Astrocyte (in vitro differentiated cells and primary cell): ENCODE measurements around the gene SLC12A8. TPM values are rescaled to one million over a fixed set of nuclear protein-coding genes. Genes with fewer than 3 reads are reported as not detected.

Experiments used
- DNase-seq: peaks from one replicate; pipeline ENCODE4 v3.0.0-alpha.2; 2010; ENCODE audit warnings: low read depth
- FAIRE-seq: peaks from 2 replicates; lab custom pipeline; 2011; peaks lifted over from hg19 to GRCh38; lab: Jason Lieb, UNC
- H2AFZ ChIP-seq: 2 replicates; pipeline ENCODE4 v1.6.0; 2012; ENCODE audit warnings: low read depth, low read length, inconsistent platforms
- H3K27ac ChIP-seq: 2 replicates; pipeline ENCODE4 v1.5.1; 2011; ENCODE audit warnings: low read depth, low read length, inconsistent platforms
- H3K27me3 ChIP-seq: 2 replicates; pipeline ENCODE4 v1.6.0; 2011; ENCODE audit warnings: low read length, inconsistent platforms; ENCODE audit not compliant: insufficient read depth
- H3K36me3 ChIP-seq: 2 replicates; pipeline ENCODE4 v1.5.1; 2011; ENCODE audit warnings: low read length, inconsistent platforms; ENCODE audit not compliant: insufficient read depth
- H3K4me1 ChIP-seq: 2 replicates; pipeline ENCODE4 v1.5.1; 2011; ENCODE audit warnings: low read length, inconsistent platforms; ENCODE audit not compliant: insufficient read depth
- H3K4me2 ChIP-seq: 2 replicates; pipeline ENCODE4 v1.6.0; 2012; ENCODE audit warnings: low read length, inconsistent platforms
- H3K4me3 ChIP-seq: 2 replicates; pipeline ENCODE4 v1.5.1; 2011; ENCODE audit warnings: low read depth, mild to moderate bottlenecking, low read length, inconsistent platforms; ENCODE audit not compliant: insufficient read depth
- H3K79me2 ChIP-seq: 2 replicates; pipeline ENCODE4 v1.6.0; 2012; ENCODE audit warnings: mild to moderate bottlenecking, low read length, inconsistent platforms; ENCODE audit not compliant: insufficient read depth
- H3K9ac ChIP-seq: 2 replicates; pipeline ENCODE4 v1.6.0; 2012; ENCODE audit warnings: mild to moderate bottlenecking, low read length, inconsistent platforms
- H3K9me3 ChIP-seq: 2 replicates; pipeline ENCODE4 v1.5.1; 2012; ENCODE audit warnings: low read depth, mild to moderate bottlenecking, low read length, inconsistent platforms; ENCODE audit not compliant: insufficient read depth
- H4K20me1 ChIP-seq: 2 replicates; pipeline ENCODE4 v1.6.0; 2012; ENCODE audit warnings: low read length, inconsistent platforms; ENCODE audit not compliant: insufficient read depth
- H3K27ac Mint-ChIP-seq: one replicate; pipeline ENCODE4 v1.8.0; 2021; ENCODE audit warnings: mild to moderate bottlenecking, mixed read lengths; ENCODE audit not compliant: unreplicated experiment
- H3K27me3 Mint-ChIP-seq: one replicate; pipeline ENCODE4 v1.8.0; 2021; ENCODE audit warnings: low read depth, mixed read lengths; ENCODE audit not compliant: unreplicated experiment
- H3K36me3 Mint-ChIP-seq: one replicate; pipeline ENCODE4 v1.8.0; 2021; ENCODE audit warnings: low read depth, mixed read lengths; ENCODE audit not compliant: unreplicated experiment
- H3K4me1 Mint-ChIP-seq: one replicate; pipeline ENCODE4 v1.8.0; 2021; ENCODE audit warnings: low read depth, mixed read lengths; ENCODE audit not compliant: unreplicated experiment
- H3K4me3 Mint-ChIP-seq: one replicate; pipeline ENCODE4 v1.8.0; 2021; ENCODE audit warnings: mild to moderate bottlenecking, moderate library complexity, mixed read lengths; ENCODE audit not compliant: unreplicated experiment
- H3K9me3 Mint-ChIP-seq: one replicate; pipeline ENCODE4 v1.8.0; 2021; ENCODE audit warnings: mild to moderate bottlenecking, mixed read lengths; ENCODE audit not compliant: unreplicated experiment
- EZH2 ChIP-seq: IDR thresholded peaks from 2 replicates; pipeline ENCODE4 v1.6.1; 2012; ENCODE audit warnings: mild to moderate bottlenecking, low read length, inconsistent platforms; ENCODE audit not compliant: insufficient read depth
- total RNA-seq: library from RNA; stranded (reverse); gene quantifications from 2 replicates; pipeline ENCODE4 v1.2.1, GENCODE V29; 2021
- TF ChIP-seq, protein P1 (sequence below): IDR thresholded peaks from 2 replicates; pipeline ENCODE4 v1.5.1; 2011; ENCODE audit warnings: low read depth, mild to moderate bottlenecking, inconsistent platforms, low read length, moderate library complexity; ENCODE audit not compliant: insufficient read depth

SLC12A8 gene
- total RNA-seq, 1 donor from 2014 or later = 4.2 TPM

DNA sequence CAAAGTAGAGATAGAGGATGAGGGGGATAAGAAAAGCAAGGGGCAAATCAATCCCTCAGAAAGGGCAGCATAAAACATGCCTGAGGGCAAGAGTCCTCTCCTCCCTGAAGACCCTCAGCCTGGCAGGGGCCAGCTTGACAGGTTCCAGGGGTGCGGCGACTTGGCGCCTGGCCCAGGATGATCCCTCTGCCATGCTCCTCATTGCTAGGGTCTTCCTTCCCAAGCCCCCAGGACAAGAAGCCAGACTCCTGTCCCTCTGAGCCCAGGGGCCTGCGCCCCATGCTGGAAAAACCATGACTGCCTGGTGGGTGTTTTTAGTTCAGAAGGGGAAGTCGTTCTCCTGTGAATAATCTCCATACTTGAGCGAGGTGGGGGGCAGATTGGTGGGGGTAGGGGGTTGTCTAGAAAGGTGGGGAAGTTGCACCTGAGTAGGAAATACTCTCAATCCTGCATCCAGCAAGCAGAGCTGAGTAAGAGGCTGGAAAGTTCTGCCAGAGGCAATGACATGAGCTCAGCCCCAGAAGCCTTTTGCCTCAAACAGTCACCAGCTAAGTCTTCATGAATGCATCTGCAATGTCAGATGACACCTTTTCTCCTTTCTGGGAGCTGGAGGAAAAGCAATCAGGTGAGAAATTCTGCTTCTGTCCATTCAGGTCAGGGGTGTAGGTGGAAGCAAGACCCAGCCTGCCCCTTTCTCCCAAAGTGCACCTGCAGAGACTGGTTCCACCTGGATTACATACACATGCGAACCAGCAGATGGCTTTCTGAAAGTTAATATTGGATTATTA lies 18.3 kb downstream of the SLC12A8 start:
- Mint-ChIP-seq H3K36me3 (peaks cover 1% of the 10 kb centered on the region), H3K27ac (no peak overlapping the region), H3K27me3 (peaks cover 14% of the 10 kb centered on the region), H3K9me3 (no peaks in the 10 kb centered on the region), H3K4me1 (peaks cover 9% of the 10 kb centered on the region), H3K4me3 (no peak overlapping the region)
- no peaks in the 10 kb centered on the region for H4K20me1 ChIP-seq
- H3K36me3 ChIP-seq = no peaks in the 10 kb centered on the region
- peak; percentile 15 for DNase-seq
- H3K9me3 ChIP-seq = no peaks in the 10 kb centered on the region
- TF ChIP-seq EZH2 = no peak
- TF ChIP-seq, protein P1, sequence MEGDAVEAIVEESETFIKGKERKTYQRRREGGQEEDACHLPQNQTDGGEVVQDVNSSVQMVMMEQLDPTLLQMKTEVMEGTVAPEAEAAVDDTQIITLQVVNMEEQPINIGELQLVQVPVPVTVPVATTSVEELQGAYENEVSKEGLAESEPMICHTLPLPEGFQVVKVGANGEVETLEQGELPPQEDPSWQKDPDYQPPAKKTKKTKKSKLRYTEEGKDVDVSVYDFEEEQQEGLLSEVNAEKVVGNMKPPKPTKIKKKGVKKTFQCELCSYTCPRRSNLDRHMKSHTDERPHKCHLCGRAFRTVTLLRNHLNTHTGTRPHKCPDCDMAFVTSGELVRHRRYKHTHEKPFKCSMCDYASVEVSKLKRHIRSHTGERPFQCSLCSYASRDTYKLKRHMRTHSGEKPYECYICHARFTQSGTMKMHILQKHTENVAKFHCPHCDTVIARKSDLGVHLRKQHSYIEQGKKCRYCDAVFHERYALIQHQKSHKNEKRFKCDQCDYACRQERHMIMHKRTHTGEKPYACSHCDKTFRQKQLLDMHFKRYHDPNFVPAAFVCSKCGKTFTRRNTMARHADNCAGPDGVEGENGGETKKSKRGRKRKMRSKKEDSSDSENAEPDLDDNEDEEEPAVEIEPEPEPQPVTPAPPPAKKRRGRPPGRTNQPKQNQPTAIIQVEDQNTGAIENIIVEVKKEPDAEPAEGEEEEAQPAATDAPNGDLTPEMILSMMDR = no peak
- H3K79me2 ChIP-seq = no peaks in the 10 kb centered on the region
- H3K27ac ChIP-seq = no peak overlapping the region
- H3K4me3 ChIP-seq = no peak overlapping the region
- H3K27me3 ChIP-seq = no peaks in the 10 kb centered on the region
- no peak overlapping the region for H3K9ac ChIP-seq
- H3K4me1 ChIP-seq = peaks cover 7% of the 10 kb centered on the region
- H3K4me2 ChIP-seq = no peak overlapping the region
- no peak for FAIRE-seq
- H2AFZ ChIP-seq = no peak overlapping the region

DNA sequence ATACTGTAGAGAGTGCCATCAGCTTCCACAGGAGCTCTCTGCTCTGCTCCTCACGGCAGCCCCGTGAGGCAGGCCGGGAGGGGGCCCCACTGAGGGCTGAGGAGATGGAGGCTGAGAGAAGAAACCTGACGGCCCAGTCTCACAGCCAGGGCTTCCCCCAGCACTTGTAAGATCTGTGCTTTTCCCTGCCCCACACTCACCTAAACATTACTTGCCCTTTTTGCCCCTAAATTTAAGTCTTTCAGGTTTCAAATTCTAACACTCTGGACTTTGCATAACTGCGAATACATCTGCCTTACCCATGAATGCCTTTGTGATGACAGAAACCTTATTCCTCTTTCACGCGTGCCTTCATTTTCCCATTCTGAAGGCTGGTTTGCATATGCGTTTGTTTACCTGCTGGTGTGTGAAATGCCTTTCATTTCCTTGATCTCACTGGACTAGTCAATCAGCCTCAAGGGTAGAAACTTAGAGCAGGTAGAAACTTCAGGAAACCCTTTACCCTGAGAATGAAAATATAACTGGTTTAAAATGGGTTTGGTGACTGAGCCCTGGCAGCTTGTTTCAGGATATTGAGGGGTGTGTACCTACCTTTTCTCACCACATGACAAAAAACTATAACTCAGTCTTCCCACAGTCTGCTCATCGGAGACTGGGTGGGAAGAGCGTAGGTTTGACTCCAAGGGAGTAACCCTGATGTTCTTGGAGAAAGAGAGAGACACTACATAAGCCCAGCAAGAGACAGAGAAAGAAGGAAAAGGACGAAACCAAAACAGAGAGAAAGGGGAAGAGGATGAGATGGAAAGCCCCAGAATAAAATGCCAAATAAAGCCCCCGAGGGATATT lies 20.1 kb downstream of the SLC12A8 start:
- H3K4me3 ChIP-seq = no peak overlapping the region
- no peaks in the 10 kb centered on the region for H3K9me3 ChIP-seq
- peaks cover 9% of the 10 kb centered on the region for H3K4me1 Mint-ChIP-seq
- no peak overlapping the region for H2AFZ ChIP-seq
- H4K20me1 ChIP-seq = no peaks in the 10 kb centered on the region
- TF ChIP-seq EZH2 = no peak
- TF ChIP-seq, protein P1 = no peak
- peaks cover 7% of the 10 kb centered on the region for H3K4me1 ChIP-seq
- no peak overlapping the region for H3K4me3 Mint-ChIP-seq
- no peaks in the 10 kb centered on the region for H3K27me3 ChIP-seq
- H3K27ac Mint-ChIP-seq = no peak overlapping the region
- H3K9ac ChIP-seq = no peak overlapping the region
- no peak for FAIRE-seq
- H3K27me3 Mint-ChIP-seq = peaks cover 14% of the 10 kb centered on the region
- H3K36me3 Mint-ChIP-seq = peaks cover 6% of the 10 kb centered on the region
- H3K4me2 ChIP-seq = no peak overlapping the region
- H3K27ac ChIP-seq = no peak overlapping the region
- peaks cover 4% of the 10 kb centered on the region for H3K36me3 ChIP-seq
- H3K79me2 ChIP-seq = no peaks in the 10 kb centered on the region
- peaks cover 2% of the 10 kb centered on the region for H3K9me3 Mint-ChIP-seq
- DNase-seq = no peak
